LNCaP clone FGC (cell line): ENCODE measurements around the gene INCA1.

Source experiments
- DNase-seq: peaks from one replicate; pipeline ENCODE4 v3.0.0-alpha.2; 2011; ENCODE audit warnings: low read depth
- H3K4me3 ChIP-seq: 2 replicates; pipeline ENCODE4 v1.5.1; 2011; ENCODE audit warnings: mild to moderate bottlenecking, low read depth, low read length, control low read depth
- CTCF ChIP-seq: IDR thresholded peaks from 2 replicates; pipeline ENCODE4 v1.5.1; 2012; ENCODE audit warnings: mild to moderate bottlenecking; ENCODE audit not compliant: control insufficient read depth, insufficient read depth; ENCODE audit errors: extremely low read depth

INCA1 gene

GRCh38 chr17:4998027-4998731, 857 bp upstream of the INCA1 start:
- no peak for TF ChIP-seq CTCF
- DNase-seq, result no peak

GRCh38 chr17:4994081-4994595, 3.2 kb downstream of the INCA1 start:
- no peak for TF ChIP-seq CTCF
- no peak for DNase-seq
- no peak overlapping the region for H3K4me3 ChIP-seq

More at GRCh38 chr17:4998027-4998731, 857 bp upstream of the INCA1 start:
- peak overlapping the region; percentile 91 for H3K4me3 ChIP-seq

GRCh38 chr17:4987767-4988567, 9.4 kb downstream of the INCA1 start:
- no peak for TF ChIP-seq CTCF
- H3K4me3 ChIP-seq, result peak overlapping the region; percentile 94
- DNase-seq, result no peak

- peak; percentile 70 for TF ChIP-seq CTCF
- peak within 1 kb of the TSS; percentile 94 for H3K4me3 ChIP-seq
- no peak for DNase-seq
Observed at GRCh38 chr17:4986951-4987766, 10.2 kb downstream of the INCA1 start, which contains the start of gene CAMTA2. TSS of gene CAMTA2 (minus strand) at chr17:4987675. CDS start at chr17:4986222, 1,453 bp downstream.

GRCh38 chr17:4986403-4986802, 10.9 kb downstream of the INCA1 start:
- no peak for DNase-seq
- no peak for TF ChIP-seq CTCF
- H3K4me3 ChIP-seq, result peak overlapping the region; percentile 94

- DNase-seq, result no peak
- TF ChIP-seq CTCF, result no peak
- no peak overlapping the region for H3K4me3 ChIP-seq
Observed at GRCh38 chr17:4982305-4982704, 15.0 kb downstream of the INCA1 start.
